ENCODE measurements around the gene PROS1. TPM values are rescaled to one million over a fixed set of nuclear protein-coding genes. Genes with fewer than 3 reads are reported as not detected.

The PROS1 gene
- total and polyA plus RNA-seq, 2 of the 4 experiments (the other 2 are of a cell fraction) = 1.6 to 2.8 TPM

- Histone ChIP-seq H4K8ac (ENCODE audit: low read depth in 2 of 2, low read length in 2 of 2) (no peak overlapping the region), H3K9me1 (ENCODE audit: insufficient read depth, low read length) (peaks cover 3% of the 10 kb centered on the region; the same call in 1 of the 2 replicates), H3K56ac (ENCODE audit: extremely low read depth, insufficient read depth, low read length) (no peak overlapping the region), H2AK5ac (ENCODE audit: low read depth, low read length) (no peak overlapping the region), H3K27ac (ENCODE audit: insufficient read depth, low read length) (no peak overlapping the region), H3K4me2 (ENCODE audit: low read depth, low read length) (no peak overlapping the region), H2BK5ac (ENCODE audit: low read depth, low read length, poor library complexity, severe bottlenecking) (no peak overlapping the region), H4K20me1 (ENCODE audit: insufficient read depth, low read length) (0 out of 2 replicates have a peak, but pooled peaks cover 3% of the 10 kb centered on the region), H4K91ac (ENCODE audit: insufficient read depth, low read depth, low read length) (no peak overlapping the region), H2AK9ac (replicated peaks; ENCODE audit: low read depth, low read length, poor library complexity) (no peak overlapping the region), H3K18ac (ENCODE audit: low read depth, low read length) (no peak overlapping the region), H3K23ac (ENCODE audit: low read depth, low read length) (no peak overlapping the region), H3K9me3 (ENCODE audit: control insufficient read depth, insufficient read depth, low read length) (no peaks in the 10 kb centered on the region), H2BK120ac (ENCODE audit: low read depth, low read length) (no peak overlapping the region), H3K79me1 (ENCODE audit: low read depth in 1 of 2, low read length in 2 of 2) (peaks cover 3 to 17% of the 10 kb centered on the region in 2 experiments; a peak in 3 of 4 replicates), H3K36me3 (ENCODE audit: control insufficient read depth, insufficient read depth, low read length) (no peaks in the 10 kb centered on the region), H2BK20ac (ENCODE audit: low read depth, low read length) (no peak overlapping the region), H2BK15ac (ENCODE audit: low read depth, low read length) (no peak overlapping the region), H3K9ac (ENCODE audit: low read depth, low read length) (no peak overlapping the region), H3K4ac (ENCODE audit: low read depth, low read length) (no peak overlapping the region), H3K4me1 (ENCODE audit: control insufficient read depth, insufficient read depth, low read length) (no peaks in the 10 kb centered on the region), H3K4me3 (ENCODE audit: insufficient read depth, low read depth, low read length) (no peak overlapping the region), H4K5ac (ENCODE audit: low read depth, low read length) (no peak overlapping the region), H2AFZ (replicated peaks; ENCODE audit: low read length, poor library complexity) (no peak overlapping the region), H3K27me3 (ENCODE audit: control insufficient read depth, insufficient read depth, low read length) (no peaks in the 10 kb centered on the region), H3K14ac (replicated peaks; ENCODE audit: low read depth, low read length) (no peak overlapping the region)
- intact Hi-C loops (cut with micrococcal nuclease) = no loop called here
- ATAC-seq (ENCODE audit: low read depth) (no peak), DNase-seq (peak; percentile 15)
- ChIA-PET CTCF (interaction anchor here (0.6 kb wide), 1 partner anchor 13 kb away, joined by 5 read pairs; no protein-coding TSS in a partner anchor), POLR2A (ENCODE audit: unreplicated experiment) (no interaction called here)
- no TSS peak for BruUV-seq (replicated peaks)
- 86% methylated on average over 2 of the region's 3 CpGs; no CpG with 5 or more reads in 1 of the 2 experiments for WGBS, 2 experiments (ENCODE audit: extremely low coverage in 2 of 2, insufficient read length in 1 of 2)
- in situ Hi-C loops (cut with MboI; ENCODE audit: low sequenced_read_pairs) = no loop called here
- dilution Hi-C loops (cut with HindIII; ENCODE audit: low sequenced_read_pairs, unreplicated experiment) = no loop called here
- no peak for TF ChIP-seq USF2 (IDR thresholded peaks at IDR 0.05; ENCODE audit: low read depth, low read length)
- no peak for TF ChIP-seq CTCF (conservative IDR thresholded peaks at IDR 0.05; ENCODE audit: low read depth, low read length)
- TF ChIP-seq MAFK (IDR thresholded peaks at IDR 0.05; ENCODE audit: low read depth, low read length) = no peak
- TF ChIP-seq RFX5 (IDR thresholded peaks at IDR 0.05; ENCODE audit: low read depth, low read length) = no peak
Observed at GRCh38 chr3:93994056-93994455, 20.4 kb upstream of the PROS1 start.

Data from IMR-90 (cell line).